Measurements from ENCODE around the gene PCDHB13. TPM values are rescaled to one million over a fixed set of nuclear protein-coding genes. Genes with fewer than 3 reads are reported as not detected.

Gene PCDHB13
- total RNA-seq, 4 donors from 2014 or later: 4.3 to 8.1 (median 5.6) TPM

Other genes starting within 250 kb of the PCDHB13 start
- gene PCDHAC2, start 247.4 kb upstream of the PCDHB13 start, total RNA-seq: 10 to 100 TPM in 3 of 4 donors, 1 to 10 TPM in 1; 8.8 to 26.6 (median 18.0) TPM
- gene PCDHB1, start 162.5 kb upstream of the PCDHB13 start, total RNA-seq: not detected
- gene PCDHB2, start 119.3 kb upstream of the PCDHB13 start, total RNA-seq: 1 to 10 TPM; 2.1 to 3.2 (median 2.8) TPM
- 1 to 10 TPM in 3 of 4 donors, under 1 TPM in 1; 0.83 to 2.3 (median 1.2) TPM for gene PCDHB3, start 113.4 kb upstream of the PCDHB13 start, total RNA-seq
- 1 to 10 TPM; 1.2 to 5.1 (median 3.8) TPM for gene PCDHB4, start 92.1 kb upstream of the PCDHB13 start, total RNA-seq
- 1 to 10 TPM; 3.6 to 7.4 (median 4.0) TPM for gene PCDHB5, start 78.7 kb upstream of the PCDHB13 start, total RNA-seq
- gene PCDHB6, start 63.9 kb upstream of the PCDHB13 start, total RNA-seq: 1 to 10 TPM in 1 of 4 donors, under 1 TPM in 3; 0.46 to 1.1 (median 0.83) TPM
- 1 to 10 TPM; 1.1 to 2.9 (median 2.5) TPM for gene PCDHB7, start 41.3 kb upstream of the PCDHB13 start, total RNA-seq
- gene PCDHB8, start 36.1 kb upstream of the PCDHB13 start, total RNA-seq: 1 to 10 TPM in 1 of 4 donors, under 1 TPM in 3; 0.33 to 2.0 (median 0.87) TPM
- gene PCDHB16, start 31.5 kb upstream of the PCDHB13 start, total RNA-seq: 1 to 10 TPM; 3.3 to 5.6 (median 3.9) TPM
- gene PCDHB9, start 26.8 kb upstream of the PCDHB13 start, total RNA-seq: 1 to 10 TPM; 1.5 to 2.9 (median 2.2) TPM
- 1 to 10 TPM; 3.3 to 7.9 (median 4.9) TPM for gene PCDHB10, start 21.6 kb upstream of the PCDHB13 start, total RNA-seq
- gene PCDHB11, start 14.3 kb upstream of the PCDHB13 start, total RNA-seq: 1 to 10 TPM; 1.7 to 4.6 (median 2.9) TPM
- 1 to 10 TPM; 2.2 to 4.3 (median 2.9) TPM for gene PCDHB12, start 5.2 kb upstream of the PCDHB13 start, total RNA-seq
- gene PCDHB14, start 9.4 kb downstream of the PCDHB13 start, total RNA-seq: 1 to 10 TPM; 6.8 to 9.9 (median 8.3) TPM
- gene PCDHB15, start 31.5 kb downstream of the PCDHB13 start, total RNA-seq: 1 to 10 TPM; 4.0 to 7.0 (median 4.5) TPM
- under 1 TPM in 2 of 4 donors, not detected in 2; 0.23 to 0.65 TPM for gene SLC25A2, start 90.1 kb downstream of the PCDHB13 start, total RNA-seq
- gene TAF7, start 106.9 kb downstream of the PCDHB13 start, total RNA-seq: 10 to 100 TPM; 44.0 to 65.9 (median 59.1) TPM
- gene PCDHGA1, start 116.6 kb downstream of the PCDHB13 start, total RNA-seq: 1 to 10 TPM in 1 of 4 donors, under 1 TPM in 3; 0.45 to 1.2 (median 0.76) TPM
- gene PCDHGA2, start 124.8 kb downstream of the PCDHB13 start, total RNA-seq: 1 to 10 TPM; 2.5 to 5.4 (median 4.0) TPM
- 1 to 10 TPM; 1.7 to 2.6 (median 1.8) TPM for gene PCDHGA3, start 129.9 kb downstream of the PCDHB13 start, total RNA-seq
- gene PCDHGB1, start 136.2 kb downstream of the PCDHB13 start, total RNA-seq: 1 to 10 TPM; 2.7 to 5.1 (median 3.0) TPM
- 1 to 10 TPM; 3.6 to 7.9 (median 4.6) TPM for gene PCDHGA4, start 141.1 kb downstream of the PCDHB13 start, total RNA-seq
- gene PCDHGB2, start 146.1 kb downstream of the PCDHB13 start, total RNA-seq: 1 to 10 TPM; 3.2 to 5.7 (median 4.1) TPM
- gene PCDHGA5, start 150.2 kb downstream of the PCDHB13 start, total RNA-seq: 1 to 10 TPM; 2.6 to 5.4 (median 4.7) TPM
- 1 to 10 TPM; 2.5 to 7.5 (median 3.8) TPM for gene PCDHGB3, start 156.3 kb downstream of the PCDHB13 start, total RNA-seq
- 1 to 10 TPM; 4.1 to 7.1 (median 5.9) TPM for gene PCDHGA6, start 160.0 kb downstream of the PCDHB13 start, total RNA-seq
- 1 to 10 TPM; 4.3 to 9.1 (median 6.4) TPM for gene PCDHGA7, start 168.8 kb downstream of the PCDHB13 start, total RNA-seq
- gene PCDHGB4, start 173.8 kb downstream of the PCDHB13 start, total RNA-seq: 1 to 10 TPM; 3.8 to 5.5 (median 4.6) TPM
- 1 to 10 TPM; 1.7 to 5.8 (median 3.3) TPM for gene PCDHGA8, start 178.7 kb downstream of the PCDHB13 start, total RNA-seq
- 1 to 10 TPM; 4.8 to 10.0 (median 7.8) TPM for gene PCDHGB5, start 184.0 kb downstream of the PCDHB13 start, total RNA-seq
- gene PCDHGA9, start 188.9 kb downstream of the PCDHB13 start, total RNA-seq: 1 to 10 TPM; 3.3 to 8.7 (median 4.9) TPM
- gene PCDHGB6, start 194.1 kb downstream of the PCDHB13 start, total RNA-seq: 1 to 10 TPM; 6.2 to 8.4 (median 7.4) TPM
- 1 to 10 TPM; 2.3 to 6.2 (median 4.3) TPM for gene PCDHGA10, start 199.1 kb downstream of the PCDHB13 start, total RNA-seq
- 10 to 100 TPM; 13.9 to 18.0 (median 14.4) TPM for gene PCDHGB7, start 203.8 kb downstream of the PCDHB13 start, total RNA-seq
- 1 to 10 TPM; 3.0 to 5.8 (median 4.5) TPM for gene PCDHGA11, start 207.1 kb downstream of the PCDHB13 start, total RNA-seq
- gene PCDHGA12, start 216.6 kb downstream of the PCDHB13 start, total RNA-seq: 10 to 100 TPM in 3 of 4 donors, 1 to 10 TPM in 1; 7.6 to 13.7 (median 11.6) TPM

Data from esophagus muscularis mucosa (tissue), 4 donors.